ENCODE measurements around the gene ANKRD6. TPM values are rescaled to one million over a fixed set of nuclear protein-coding genes. Genes with fewer than 3 reads are reported as not detected.

Gene ANKRD6
- polyA plus RNA-seq, 1 of the 3 experiments (the other 2 are of a cell fraction): 2.6 TPM

DNA sequence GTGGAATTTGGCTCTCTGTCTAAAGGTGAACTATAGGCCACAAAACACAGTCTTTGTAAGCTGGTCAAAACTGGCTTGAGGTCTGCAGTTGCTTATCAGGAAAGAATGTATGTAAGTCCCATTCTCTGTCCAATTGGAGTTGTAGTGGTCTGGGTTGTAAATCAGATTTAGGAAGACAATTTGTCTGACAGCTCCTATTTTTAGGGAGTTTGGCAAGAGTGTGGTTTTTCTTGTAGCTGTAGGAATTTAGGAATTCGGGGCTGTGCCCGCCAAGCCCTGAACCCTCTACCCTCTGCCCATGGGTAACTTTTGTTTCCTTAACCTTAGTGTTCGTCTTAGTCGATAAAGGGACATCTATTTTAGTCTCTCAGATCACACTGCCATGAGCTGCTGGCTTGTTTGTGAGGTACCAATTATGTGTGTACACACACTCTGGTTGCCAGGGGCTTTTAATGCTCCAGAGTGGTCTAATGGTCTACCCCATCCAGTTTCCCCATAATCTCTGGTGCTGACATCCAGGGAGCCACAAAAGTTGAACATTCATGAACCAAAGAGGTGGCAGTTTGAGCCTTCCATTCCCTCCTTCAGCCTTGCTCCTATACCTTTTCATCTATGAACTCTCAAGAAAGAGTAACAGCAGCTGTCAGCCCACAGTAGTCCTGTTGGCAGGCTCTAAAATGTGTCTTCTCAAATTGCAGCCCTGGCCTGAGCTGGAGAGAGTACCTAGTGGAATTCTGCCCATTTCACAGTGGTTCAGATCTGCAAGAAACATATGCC, 93.0 kb downstream of the ANKRD6 start:
- CTCF ChIA-PET: no interaction called here
- 72% methylated on average over 4 of the region's 4 CpGs for WGBS (ENCODE audit: low lambda C conversion rate)
- Histone ChIP-seq H3K4me2 (no peak overlapping the region), H3K4me1 (ENCODE audit: control insufficient read depth in 1 of 2, insufficient read depth in 2 of 2, low read depth in 1 of 2, low read length in 1 of 2) (peaks cover 0 to 5% of the 10 kb centered on the region in 2 experiments; a peak in 1 of 4 replicates), H3K27me3 (ENCODE audit: insufficient read depth) (no peaks in the 10 kb centered on the region), H3K79me2 (ENCODE audit: insufficient read depth) (no peaks in the 10 kb centered on the region), H3K27ac (ENCODE audit: low read depth in 2 of 2, low read length in 1 of 2) (no peak overlapping the region), H3K4me3 (ENCODE audit: low read depth in 2 of 2, low read length in 1 of 2) (no peak overlapping the region), H2AFZ (ENCODE audit: low read depth) (no peak overlapping the region), H3K9ac (no peak overlapping the region), H3F3A (replicated peaks; ENCODE audit: insufficient read depth) (no peaks in the 10 kb centered on the region), H3K9me3 (no peaks in the 10 kb centered on the region), H4K20me1 (ENCODE audit: insufficient read depth) (no peaks in the 10 kb centered on the region), H3K9me2 (no peaks in the 10 kb centered on the region), H3K36me3 (replicated peaks in 1 of 2; ENCODE audit: control insufficient read depth in 1 of 2, insufficient read depth in 2 of 2, low read length in 1 of 2) (no peaks in the 10 kb centered on the region)
- TF ChIP-seq GABPA (IDR thresholded peaks at IDR 0.05; ENCODE audit: low read depth): no peak
- no peak for TF ChIP-seq NRF1 (IDR thresholded peaks at IDR 0.05; ENCODE audit: low read depth, low read length)
- TF ChIP-seq, protein P1, sequence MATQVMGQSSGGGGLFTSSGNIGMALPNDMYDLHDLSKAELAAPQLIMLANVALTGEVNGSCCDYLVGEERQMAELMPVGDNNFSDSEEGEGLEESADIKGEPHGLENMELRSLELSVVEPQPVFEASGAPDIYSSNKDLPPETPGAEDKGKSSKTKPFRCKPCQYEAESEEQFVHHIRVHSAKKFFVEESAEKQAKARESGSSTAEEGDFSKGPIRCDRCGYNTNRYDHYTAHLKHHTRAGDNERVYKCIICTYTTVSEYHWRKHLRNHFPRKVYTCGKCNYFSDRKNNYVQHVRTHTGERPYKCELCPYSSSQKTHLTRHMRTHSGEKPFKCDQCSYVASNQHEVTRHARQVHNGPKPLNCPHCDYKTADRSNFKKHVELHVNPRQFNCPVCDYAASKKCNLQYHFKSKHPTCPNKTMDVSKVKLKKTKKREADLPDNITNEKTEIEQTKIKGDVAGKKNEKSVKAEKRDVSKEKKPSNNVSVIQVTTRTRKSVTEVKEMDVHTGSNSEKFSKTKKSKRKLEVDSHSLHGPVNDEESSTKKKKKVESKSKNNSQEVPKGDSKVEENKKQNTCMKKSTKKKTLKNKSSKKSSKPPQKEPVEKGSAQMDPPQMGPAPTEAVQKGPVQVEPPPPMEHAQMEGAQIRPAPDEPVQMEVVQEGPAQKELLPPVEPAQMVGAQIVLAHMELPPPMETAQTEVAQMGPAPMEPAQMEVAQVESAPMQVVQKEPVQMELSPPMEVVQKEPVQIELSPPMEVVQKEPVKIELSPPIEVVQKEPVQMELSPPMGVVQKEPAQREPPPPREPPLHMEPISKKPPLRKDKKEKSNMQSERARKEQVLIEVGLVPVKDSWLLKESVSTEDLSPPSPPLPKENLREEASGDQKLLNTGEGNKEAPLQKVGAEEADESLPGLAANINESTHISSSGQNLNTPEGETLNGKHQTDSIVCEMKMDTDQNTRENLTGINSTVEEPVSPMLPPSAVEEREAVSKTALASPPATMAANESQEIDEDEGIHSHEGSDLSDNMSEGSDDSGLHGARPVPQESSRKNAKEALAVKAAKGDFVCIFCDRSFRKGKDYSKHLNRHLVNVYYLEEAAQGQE (IDR thresholded peaks at IDR 0.05; ENCODE audit: low read depth, low read length): no peak
- no peak for TF ChIP-seq NFIC (IDR thresholded peaks at IDR 0.05; ENCODE audit: borderline replicate concordance)
- TF ChIP-seq POLR2AphosphoS5 (IDR thresholded peaks at IDR 0.05; ENCODE audit: low read depth, low read length): no peak
- TF ChIP-seq MXI1 (IDR thresholded peaks at IDR 0.05; ENCODE audit: low read depth, low read length): no peak
- TF ChIP-seq MAX (IDR thresholded peaks at IDR 0.05; ENCODE audit: low read depth): no peak
- no peak for TF ChIP-seq TCF12 (IDR thresholded peaks at IDR 0.05)
- TF ChIP-seq, protein P2, sequence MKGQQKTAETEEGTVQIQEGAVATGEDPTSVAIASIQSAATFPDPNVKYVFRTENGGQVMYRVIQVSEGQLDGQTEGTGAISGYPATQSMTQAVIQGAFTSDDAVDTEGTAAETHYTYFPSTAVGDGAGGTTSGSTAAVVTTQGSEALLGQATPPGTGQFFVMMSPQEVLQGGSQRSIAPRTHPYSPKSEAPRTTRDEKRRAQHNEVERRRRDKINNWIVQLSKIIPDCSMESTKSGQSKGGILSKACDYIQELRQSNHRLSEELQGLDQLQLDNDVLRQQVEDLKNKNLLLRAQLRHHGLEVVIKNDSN (IDR thresholded peaks at IDR 0.05; ENCODE audit: borderline replicate concordance, low read depth): no peak
- no peak for TF ChIP-seq SMC3 (IDR thresholded peaks at IDR 0.05; ENCODE audit: low read depth, low read length)
- TF ChIP-seq FOSL2 (IDR thresholded peaks at IDR 0.05; ENCODE audit: borderline replicate concordance, low read depth): no peak
- TF ChIP-seq USF2 (IDR thresholded peaks at IDR 0.05; ENCODE audit: borderline replicate concordance, low read depth, low read length): no peak
- TF ChIP-seq RCOR1 (IDR thresholded peaks at IDR 0.05; ENCODE audit: low read length): no peak
- TF ChIP-seq CHD2 (IDR thresholded peaks at IDR 0.05; ENCODE audit: low read length, partially characterized antibody): no peak
- TF ChIP-seq YY1 (IDR thresholded peaks at IDR 0.05; ENCODE audit: low read depth): no peak
- POLR2A ChIA-PET: no interaction called here
- DNase-seq: no peak
